ENCODE measurements around the gene ARFGEF2. TPM values are rescaled to one million over a fixed set of nuclear protein-coding genes. Genes with fewer than 3 reads are reported as not detected.
A peak's percentile ranks its signal among the peaks of the same experiment; 100 is the strongest.

ARFGEF2 gene
- total and polyA plus RNA-seq, 2 of the 8 experiments (the other 6 are each of a cell fraction or from before 2014, with no cell fraction given): 8.1 to 21.8 TPM

DNA sequence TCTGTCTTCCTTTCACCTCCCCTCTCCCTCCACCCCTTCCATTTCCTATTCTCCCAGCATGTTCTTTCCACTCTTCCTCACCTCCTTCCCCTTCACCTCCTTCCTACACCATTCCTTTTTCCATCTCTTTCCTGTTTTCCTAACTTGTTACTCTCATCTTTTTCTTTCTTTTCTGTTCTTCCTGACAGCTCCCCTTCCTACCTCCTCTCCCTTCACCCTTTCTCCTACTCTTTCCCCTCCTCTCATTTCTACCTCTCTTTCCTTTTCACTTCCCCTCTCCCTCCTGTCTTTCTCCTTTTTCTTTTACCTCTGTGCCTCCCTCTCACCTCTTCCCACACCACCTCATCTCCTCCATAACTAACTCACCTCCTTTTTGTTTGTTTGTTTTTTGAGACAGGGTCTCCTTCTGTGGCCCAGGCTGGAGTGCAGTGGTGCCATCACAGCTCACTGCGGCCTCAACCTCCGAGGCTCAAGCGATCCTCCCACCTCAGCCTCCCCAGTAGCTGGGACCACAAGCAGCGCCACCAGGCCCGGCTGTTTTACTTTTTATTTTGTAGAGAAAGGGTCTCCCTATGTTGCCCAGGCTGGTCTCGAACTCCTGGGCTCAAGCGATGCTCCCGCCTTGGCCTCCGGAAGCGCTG, 864 bp upstream of the ARFGEF2 start:
- peak overlapping the region; percentile 65 to 94 (median 91) for H3K4me3 ChIP-seq (ENCODE audit: extremely low read depth in 1 of 4, insufficient read depth in 2 of 4, low read depth in 3 of 4, low read length in 4 of 4)
- no peaks in the 10 kb centered on the region for H3K27me3 ChIP-seq (replicated peaks in 1 of 4; ENCODE audit: control insufficient read depth in 3 of 4, extremely low read depth in 1 of 4, insufficient read depth in 3 of 4, low read length in 3 of 4)
- H3K9ac ChIP-seq (replicated peaks in 1 of 4; ENCODE audit: extremely low read depth in 1 of 4, low read depth in 3 of 4, low read length in 3 of 4): peak overlapping the region in 1 of 4 experiments; percentile 91; a peak in 2 of 7 replicates
- no peak overlapping the region for H3K56ac ChIP-seq (replicated peaks; ENCODE audit: insufficient read length, low read depth, low read length)
- POLR2A ChIA-PET (ENCODE audit: partially characterized antibody): interaction anchor here (0.7 to 2.0 kb wide), 5 partner anchors 11 to 277 kb away, joined by 3 to 7 read pairs (median 4); no protein-coding TSS in a partner anchor
- H3K4me2 ChIP-seq (ENCODE audit: insufficient read depth in 1 of 2, low read depth in 2 of 2, low read length in 2 of 2): peak overlapping the region; percentile 94 to 97
- no peak overlapping the region for H2BK120ac ChIP-seq (replicated peaks; ENCODE audit: low read depth, low read length)
- CTCF ChIA-PET (ENCODE audit: partially characterized antibody): interaction anchor here (2.3 to 3.1 kb wide), 2 partner anchors 263 to 285 kb away, joined by 8 to 9 read pairs; no protein-coding TSS in a partner anchor
- H4K20me1 ChIP-seq (replicated peaks in 1 of 2; ENCODE audit: control insufficient read depth in 1 of 2, insufficient read depth in 2 of 2, low read length in 2 of 2): peaks cover 0 to 2% of the 10 kb centered on the region in 2 experiments
- H3K23me2 ChIP-seq (ENCODE audit: low read depth, low read length): peaks cover 8% of the 10 kb centered on the region
- H3K9me3 ChIP-seq (ENCODE audit: insufficient read depth in 2 of 2, low read depth in 1 of 2, low read length in 1 of 2): no peaks in the 10 kb centered on the region
- 0 out of 2 replicates have a peak overlapping the region, but pooled peaks have one; percentile 95 for H2BK5ac ChIP-seq (ENCODE audit: low read depth, low read length)
- no peak overlapping the region for H3K27ac ChIP-seq (ENCODE audit: low read depth, low read length)
- no peak for FAIRE-seq
- H2BK12ac ChIP-seq (ENCODE audit: low read depth, low read length): 0 out of 2 replicates have a peak overlapping the region, but pooled peaks have one; percentile 99
- no peak overlapping the region for H2BK20ac ChIP-seq (ENCODE audit: low read length)
- H2AK5ac ChIP-seq (ENCODE audit: low read depth, low read length): 0 out of 2 replicates have a peak overlapping the region, but pooled peaks have one; percentile 93
- H4K8ac ChIP-seq (ENCODE audit: extremely low read depth, insufficient read depth, low read length): no peak overlapping the region
- no peak overlapping the region for H3K4ac ChIP-seq (replicated peaks; ENCODE audit: insufficient read length, low read depth, low read length)
- H3K36me3 ChIP-seq (ENCODE audit: control insufficient read depth in 2 of 4, insufficient read depth in 4 of 4, low read length in 3 of 4): no peaks in the 10 kb centered on the region
- no peak overlapping the region for H4K91ac ChIP-seq (replicated peaks; ENCODE audit: insufficient read length, low read length)
- no peak for TF ChIP-seq CEBPB (IDR thresholded peaks at IDR 0.05; ENCODE audit: low read depth, low read length)
- peak; percentile 31 for TF ChIP-seq KDM4A (IDR thresholded peaks at IDR 0.05; ENCODE audit: low read depth, low read length, severe bottlenecking)
- H3K14ac ChIP-seq (ENCODE audit: insufficient read length): no peak overlapping the region
- no peak overlapping the region for H2BK15ac ChIP-seq (ENCODE audit: low read length)
- H3K23ac ChIP-seq (ENCODE audit: insufficient read length): no peak overlapping the region
- no peak overlapping the region for H4K5ac ChIP-seq (ENCODE audit: insufficient read length, low read depth, low read length)
- H3K18ac ChIP-seq (ENCODE audit: extremely low read depth, low read length): no peak overlapping the region
- peaks cover 0 to 35% of the 10 kb centered on the region in 2 experiments; a peak in 2 of 4 replicates for H3K79me2 ChIP-seq (ENCODE audit: control insufficient read depth in 1 of 2, insufficient read depth in 2 of 2, low read length in 2 of 2)
- no peak overlapping the region; the same call in 1 of the 2 replicates for H2AFZ ChIP-seq (ENCODE audit: low read length)
- H3K79me1 ChIP-seq (ENCODE audit: low read depth, low read length): no peaks in the 10 kb centered on the region
- 25% methylated on average over 4 of the region's 10 CpGs; no CpG with 5 or more reads in 1 of the 2 experiments for WGBS, 2 experiments (ENCODE audit: extremely low coverage in 1 of 2, insufficient coverage in 1 of 2, insufficient read length in 1 of 2, insufficient replicate concordance in 2 of 2, low coverage in 1 of 2, low lambda C conversion rate in 2 of 2, missing lambda C conversion rate in 1 of 2)
- DNase-seq (ENCODE audit: low read depth in 1 of 2, low spot score in 2 of 2): no peak
- H3K4me1 ChIP-seq (replicated peaks in 1 of 4; ENCODE audit: control insufficient read depth in 3 of 4, insufficient read depth in 4 of 4, low read length in 3 of 4): peaks cover 0 to 3% (median 0%) of the 10 kb centered on the region in 4 experiments; a peak in 2 of 7 replicates

Measured in H1 (cell line).